WTC11 (cell line): ENCODE results near the gene CD276.

Source experiments
- ATF6 ChIP-seq: sonication (generic); formaldehyde crosslinking; IDR thresholded peaks from 2 replicates; pipeline ENCODE4 v1.8.1; 2023; ENCODE audit warnings: mild to moderate bottlenecking, missing genetic modification reagents
- CTCF ChIP-seq: fragments of 200-600 bp; IDR thresholded peaks from 2 replicates; pipeline ENCODE4 v1.8.0; 2022; ENCODE audit warnings: antibody characterized with exemption
- IRF2 ChIP-seq: sonication (generic); formaldehyde crosslinking; IDR thresholded peaks from 2 replicates; pipeline ENCODE4 v1.8.0; 2022; ENCODE audit warnings: low read depth, missing genetic modification reagents, borderline replicate concordance
- MAX ChIP-seq: sonication (generic); formaldehyde crosslinking; IDR thresholded peaks from 2 replicates; pipeline ENCODE4 v1.8.0; 2022; ENCODE audit warnings: mild to moderate bottlenecking, missing genetic modification reagents
- NFYB ChIP-seq: sonication (generic); formaldehyde crosslinking; conservative IDR thresholded peaks from 2 replicates; pipeline ENCODE4 v1.8.0; 2022; ENCODE audit warnings: low read depth, missing genetic modification reagents
- PREB ChIP-seq: sonication (generic); formaldehyde crosslinking; IDR thresholded peaks from 2 replicates; pipeline ENCODE4 v1.8.1; 2022; ENCODE audit warnings: mild to moderate bottlenecking, missing genetic modification reagents, moderate library complexity, borderline replicate concordance
- TCF7 ChIP-seq: sonication (generic); formaldehyde crosslinking; IDR thresholded peaks from 2 replicates; pipeline ENCODE4 v1.8.0; 2022; ENCODE audit warnings: mild to moderate bottlenecking, low read depth, missing genetic modification reagents, moderate library complexity
- USF2 ChIP-seq: sonication (generic); formaldehyde crosslinking; IDR thresholded peaks from 2 replicates; pipeline ENCODE4 v1.8.1; 2023; ENCODE audit warnings: mild to moderate bottlenecking, missing genetic modification reagents, moderate library complexity
- ZNF232 ChIP-seq: sonication (generic); formaldehyde crosslinking; IDR thresholded peaks from 2 replicates; pipeline ENCODE4 v1.8.0; 2022; ENCODE audit warnings: mild to moderate bottlenecking, missing genetic modification reagents
- ZNF263 ChIP-seq: sonication (generic); formaldehyde crosslinking; IDR thresholded peaks from 2 replicates; pipeline ENCODE4 v1.8.1; 2022; ENCODE audit warnings: low read depth, mild to moderate bottlenecking, moderate library complexity, missing genetic modification reagents

- TF ChIP-seq CTCF (no peak), USF2 (no peak), ZNF263 (no peak), MAX (CRISPR knock-in tag) (no peak), ZNF232 (CRISPR knock-in tag) (no peak), ATF6 (CRISPR knock-in tag) (no peak), NFYB (CRISPR knock-in tag) (no peak), IRF2 (no peak), PREB (no peak), TCF7 (CRISPR knock-in tag) (no peak)
These were observed 70.3 kb downstream of the CD276 start for GRCh38 chr15:73754461-73754860.
